HG03432 (cell line): ENCODE data around the gene NUP210.

Experiments
- ATAC-seq: cut with Tn5 transposase; IDR thresholded peaks from one replicate; pipeline ENCODE4 v1.9.1; 2021; ENCODE audit warnings: mild to moderate bottlenecking, moderate library complexity; ENCODE audit not compliant: unreplicated experiment

Gene NUP210

GRCh38 chr3:13294442-13295351, 125.4 kb downstream of the NUP210 start:
- no peak for ATAC-seq

GRCh38 chr3:13292375-13292774, 127.7 kb downstream of the NUP210 start:
- no peak for ATAC-seq

- ATAC-seq: no peak
These were observed 129.2 kb downstream of the NUP210 start for GRCh38 chr3:13290941-13291340.

- ATAC-seq: no peak
These were observed 130.3 kb downstream of the NUP210 start for GRCh38 chr3:13289771-13290285.

GRCh38 chr3:13288732-13289718, 131.1 kb downstream of the NUP210 start:
- no peak for ATAC-seq

- no peak for ATAC-seq
These were observed 132.3 kb downstream of the NUP210 start for GRCh38 chr3:13287833-13288232.

- no peak for ATAC-seq
These were observed 133.2 kb downstream of the NUP210 start for GRCh38 chr3:13286873-13287272.

- no peak for ATAC-seq
These were observed 135.0 kb downstream of the NUP210 start for GRCh38 chr3:13285007-13285567.

- ATAC-seq: no peak
These were observed 136.3 kb downstream of the NUP210 start for GRCh38 chr3:13283877-13284264.

- no peak for ATAC-seq
These were observed 136.9 kb downstream of the NUP210 start for GRCh38 chr3:13282986-13283876.

- ATAC-seq: no peak
These were observed 137.7 kb downstream of the NUP210 start for GRCh38 chr3:13282358-13282985.

GRCh38 chr3:13281507-13282357, 138.4 kb downstream of the NUP210 start:
- ATAC-seq: no peak

GRCh38 chr3:13280811-13281506, 139.2 kb downstream of the NUP210 start:
- ATAC-seq: no peak

- no peak for ATAC-seq
These were observed 139.9 kb downstream of the NUP210 start for GRCh38 chr3:13280122-13280790.

- no peak for ATAC-seq
These were observed 140.6 kb downstream of the NUP210 start for GRCh38 chr3:13279532-13279910.

- ATAC-seq: no peak
These were observed 141.2 kb downstream of the NUP210 start for GRCh38 chr3:13278783-13279531.
